ENCODE data around the gene RASSF8.

The RASSF8 gene

DNA sequence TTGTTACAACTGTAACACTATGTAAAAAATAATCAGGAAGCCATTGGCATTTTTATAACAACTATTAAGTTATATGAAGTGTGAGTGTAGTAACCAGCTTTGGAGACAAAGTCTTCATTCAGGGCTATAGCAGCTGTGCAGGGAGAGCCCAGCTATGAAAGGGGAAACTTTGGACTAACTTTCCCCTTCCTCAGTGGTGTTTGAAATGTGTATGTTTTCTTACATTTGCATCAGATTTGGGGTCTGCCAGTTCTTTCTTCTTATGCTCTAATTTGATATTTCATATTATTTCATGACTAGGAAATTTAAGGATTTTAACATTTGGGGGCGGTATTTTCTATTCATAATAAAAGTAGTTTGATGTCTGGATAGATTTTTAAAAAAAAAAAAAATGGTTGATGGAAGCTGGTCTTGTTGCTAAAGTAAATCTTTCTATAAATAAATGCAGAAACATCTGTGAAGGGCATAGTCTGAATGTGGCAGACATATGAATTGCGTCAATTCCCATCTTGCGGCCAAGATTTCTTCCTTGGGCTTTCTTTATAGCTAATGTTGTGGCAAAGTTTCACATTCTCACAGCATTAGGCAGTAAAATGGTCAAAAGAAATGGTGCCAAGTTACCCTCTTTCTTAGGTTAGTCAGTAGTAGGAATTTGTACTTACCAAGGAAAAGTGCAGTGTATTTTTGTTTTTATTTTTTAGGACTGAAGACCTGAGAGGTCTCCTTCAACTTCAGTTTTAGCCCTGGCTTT lies 35.6 kb downstream of the RASSF8 start:
- no peak for DNase-seq

- no peak for DNase-seq
Observed at GRCh38 chr12:25994901-25995625, 36.6 kb downstream of the RASSF8 start.

- DNase-seq: no peak
Observed at GRCh38 chr12:25995906-25996305, 37.4 kb downstream of the RASSF8 start.

DNA sequence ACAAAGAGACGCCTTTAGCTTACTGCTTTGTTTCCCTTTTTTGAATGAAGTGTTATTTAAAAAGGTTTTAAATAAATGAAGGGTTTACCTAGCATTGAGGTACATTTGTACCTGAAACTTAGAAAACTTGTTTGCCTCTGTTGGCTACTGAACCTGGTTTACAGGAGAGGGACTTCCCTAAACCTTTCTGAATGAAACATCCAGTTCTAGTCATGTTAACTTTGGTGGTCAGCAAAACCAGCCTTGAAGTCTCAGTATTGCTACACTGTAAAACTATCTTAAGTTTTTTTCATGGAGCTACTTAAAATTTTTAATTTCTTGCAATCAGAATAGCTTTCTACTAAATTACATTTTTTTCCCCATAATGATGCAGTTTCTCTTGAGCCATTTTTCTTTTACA lies 38.2 kb downstream of the RASSF8 start:
- DNase-seq: no peak

DNA sequence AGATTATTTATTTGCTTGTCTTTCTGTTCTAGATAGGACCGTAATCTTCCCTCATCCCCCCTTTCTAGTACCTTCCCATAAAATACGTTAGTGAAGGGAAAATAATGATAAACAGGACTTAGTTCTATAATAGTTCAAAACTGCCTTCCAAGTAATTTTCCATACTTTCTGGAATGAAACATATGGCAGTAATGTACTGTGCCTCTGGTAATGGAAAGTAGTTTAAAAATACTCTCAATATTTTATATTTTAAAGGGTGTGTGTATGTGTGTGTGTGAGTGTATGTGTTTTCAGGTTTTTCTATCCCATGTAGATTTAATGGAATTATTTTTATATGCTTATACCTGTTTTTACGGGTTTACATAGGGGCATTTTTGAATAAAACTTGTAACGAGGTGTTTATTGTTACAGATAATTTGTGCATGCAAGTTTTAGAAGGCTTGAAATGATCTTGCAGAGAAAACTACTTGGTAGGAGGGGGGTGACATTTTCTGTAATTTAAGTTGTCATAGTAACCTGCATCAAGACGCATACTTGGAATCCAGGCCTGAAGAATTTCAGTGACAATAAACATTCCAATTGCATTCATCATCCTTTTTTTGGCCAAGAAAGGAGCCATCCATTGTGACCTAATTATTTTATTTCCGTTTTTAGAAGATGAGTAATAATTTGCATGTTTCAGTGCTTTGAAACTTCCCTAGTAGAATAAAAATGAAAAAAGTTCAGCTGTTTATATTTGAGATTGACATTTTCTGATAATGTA lies 38.9 kb downstream of the RASSF8 start:
- no peak for DNase-seq

- no peak for DNase-seq
Observed at GRCh38 chr12:26000898-26001297, 42.4 kb downstream of the RASSF8 start.

- DNase-seq: no peak
Observed at GRCh38 chr12:26001530-26001929, 43.0 kb downstream of the RASSF8 start.

DNA sequence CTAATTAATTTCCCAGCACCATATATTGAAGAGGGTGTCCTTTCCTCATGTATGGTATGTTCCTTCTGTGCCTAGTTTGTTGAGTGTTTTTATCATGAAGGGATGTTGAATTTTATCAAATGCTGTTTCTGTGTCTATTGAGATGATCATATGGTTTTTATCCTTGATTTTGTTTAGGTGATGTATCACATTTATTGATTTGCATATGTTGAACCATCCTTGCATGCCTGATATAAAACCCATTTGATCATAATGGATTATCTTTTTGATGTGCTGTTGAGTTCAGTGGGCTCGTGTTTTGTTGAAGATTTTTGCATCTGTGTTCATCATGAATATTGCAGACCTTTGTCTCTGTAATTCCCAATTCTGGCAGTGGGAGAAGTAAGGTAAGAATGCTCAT lies 44.6 kb downstream of the RASSF8 start:
- no peak for DNase-seq

- no peak for DNase-seq
Observed at GRCh38 chr12:26007566-26007965, 49.1 kb downstream of the RASSF8 start.

DNA sequence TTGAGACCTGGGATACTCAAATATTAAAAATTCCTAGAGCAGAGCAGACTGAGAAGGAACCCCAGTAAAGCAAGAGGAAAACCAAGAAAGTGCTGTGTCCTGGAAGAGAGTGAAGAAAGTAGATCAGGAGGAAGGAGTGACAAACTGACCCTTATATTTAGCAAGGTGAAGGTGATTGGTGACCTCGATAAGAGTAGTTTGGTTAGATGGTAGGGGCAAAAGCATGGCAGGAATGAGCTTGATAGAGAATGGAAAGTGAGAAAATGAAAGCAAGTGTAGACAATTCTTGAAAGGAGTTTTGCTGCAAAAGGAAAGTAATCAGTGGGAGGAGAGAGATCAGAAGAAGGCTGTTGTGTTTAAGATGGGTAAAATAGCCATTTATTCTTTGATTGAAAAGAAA lies 51.1 kb downstream of the RASSF8 start:
- DNase-seq: no peak

DNA sequence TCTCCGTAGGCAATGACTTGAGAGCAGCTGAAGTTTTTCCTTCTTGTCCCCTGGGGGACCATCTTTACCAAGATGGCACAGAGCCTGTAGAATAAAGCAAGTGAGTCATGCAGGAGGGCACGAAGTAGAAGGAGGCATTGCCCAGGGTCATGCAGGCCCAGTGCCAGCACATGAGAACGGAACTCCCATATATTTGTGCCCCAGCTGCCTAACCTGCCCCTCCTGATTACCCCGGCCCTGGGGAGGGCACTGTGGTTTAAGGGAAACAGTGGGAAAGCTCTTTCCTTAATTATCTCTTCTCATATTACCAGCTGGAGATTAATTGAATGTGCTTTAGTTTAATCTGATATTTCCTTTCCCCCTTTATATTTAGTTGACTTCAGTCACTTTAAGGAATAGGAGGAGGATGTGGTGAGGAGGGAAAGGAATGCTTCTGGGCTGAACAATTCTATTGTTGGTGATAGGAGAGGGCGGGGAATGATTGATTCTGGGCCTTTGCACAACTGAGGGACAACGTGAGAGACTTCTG lies 51.9 kb downstream of the RASSF8 start:
- peak; percentile 90 for DNase-seq

GRCh38 chr12:26011099-26011498 lies 52.6 kb downstream of the RASSF8 start:
- no peak for DNase-seq

DNA sequence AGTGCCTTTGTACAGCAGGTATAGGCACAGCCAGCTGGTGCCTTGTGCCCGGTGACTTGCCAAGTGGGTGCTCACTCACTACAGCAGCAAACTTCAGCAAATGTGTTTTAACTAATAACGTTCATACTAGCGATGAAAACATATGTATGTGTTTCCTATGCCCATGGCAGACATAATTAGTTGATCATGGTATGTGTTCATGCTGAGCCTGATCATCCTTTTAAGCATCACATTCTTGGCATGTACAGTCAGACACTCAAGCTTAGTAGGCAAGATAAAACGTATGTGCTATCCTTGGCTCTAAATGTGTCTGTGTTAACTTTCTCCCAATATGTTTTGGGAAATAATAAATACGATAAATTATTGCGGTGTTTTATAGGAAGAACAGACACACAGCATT lies 55.6 kb downstream of the RASSF8 start:
- no peak for DNase-seq

- DNase-seq: no peak
Observed at GRCh38 chr12:26016516-26016915, 58.0 kb downstream of the RASSF8 start.

DNA sequence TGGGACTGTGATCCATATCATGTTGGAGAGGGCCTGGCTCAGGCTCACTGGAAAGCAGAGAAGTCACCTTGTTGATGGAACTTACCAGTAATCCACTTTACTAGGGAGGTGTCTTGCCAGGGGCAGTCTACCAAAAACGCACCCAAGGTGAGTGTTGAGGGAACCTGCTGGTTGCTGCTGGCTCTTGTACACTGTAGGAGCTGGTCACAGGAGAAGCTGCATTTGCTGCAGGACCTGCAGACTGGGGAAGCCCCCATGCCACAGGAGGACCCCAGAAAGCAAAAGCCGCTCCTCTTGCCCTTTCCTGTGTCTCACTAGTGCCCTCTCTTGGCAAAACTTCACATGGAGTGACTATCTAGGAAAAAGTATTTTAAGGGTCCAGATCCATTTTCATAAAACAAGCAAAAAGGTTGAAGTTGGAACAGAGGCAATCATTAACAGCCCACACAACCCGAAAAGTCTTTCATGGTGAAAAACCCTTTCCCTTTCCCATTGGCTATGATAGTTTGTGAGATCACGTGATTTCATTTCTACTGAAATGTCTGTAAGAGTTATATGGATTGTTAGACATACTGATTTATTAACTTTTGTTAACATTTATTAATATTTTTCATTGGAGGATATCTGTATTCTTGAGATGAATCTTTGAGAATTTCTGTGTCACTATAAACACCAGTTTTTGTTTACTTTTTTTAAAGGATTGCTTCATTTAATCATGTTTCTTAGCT lies 59.2 kb downstream of the RASSF8 start:
- no peak for DNase-seq

DNA sequence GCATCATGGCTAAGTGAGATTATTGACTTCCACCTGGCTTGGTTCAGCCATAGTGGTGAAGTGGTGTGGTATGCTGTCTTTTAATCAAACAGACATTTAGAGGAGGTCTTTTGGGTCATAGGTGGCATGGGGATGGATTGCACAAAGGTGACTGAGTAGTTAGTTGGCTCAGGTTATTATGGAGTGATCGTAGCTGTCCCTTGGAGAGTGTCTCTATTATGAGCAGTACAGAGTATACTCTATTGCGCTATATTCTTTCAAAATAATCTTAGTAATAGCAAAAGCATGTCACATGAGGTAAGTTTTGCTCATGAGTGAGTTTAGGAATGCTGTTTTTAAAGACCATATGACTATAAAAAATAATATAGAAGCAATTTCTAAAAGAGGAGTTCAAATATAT lies 60.4 kb downstream of the RASSF8 start:
- DNase-seq: no peak

- no peak for DNase-seq
Observed at GRCh38 chr12:26021534-26021933, 63.1 kb downstream of the RASSF8 start.

DNA sequence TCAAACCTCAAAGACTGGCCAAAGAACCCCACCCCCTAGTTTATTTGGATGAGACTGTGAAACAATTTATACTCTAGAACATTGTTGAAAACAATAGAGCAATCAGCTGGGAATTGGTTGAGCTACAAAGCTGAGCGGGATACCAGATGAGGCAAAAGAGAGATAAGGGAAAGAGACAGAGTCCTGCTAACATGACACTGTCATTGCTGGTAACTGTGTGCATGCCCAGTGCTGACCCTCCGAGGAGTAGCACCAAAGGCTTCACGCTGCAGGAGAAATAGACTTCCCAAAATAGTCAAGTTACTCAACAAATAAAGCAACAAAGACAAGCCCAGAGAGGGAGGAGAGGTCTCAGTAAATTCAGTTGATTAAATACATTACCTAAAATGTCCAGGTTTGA lies 63.6 kb downstream of the RASSF8 start:
- no peak for DNase-seq

GRCh38 chr12:26026713-26027112 lies 68.2 kb downstream of the RASSF8 start:
- DNase-seq: no peak

- no peak for DNase-seq
Observed at GRCh38 chr12:26027401-26027800, 68.9 kb downstream of the RASSF8 start.

GRCh38 chr12:26028953-26029735 lies 70.7 kb downstream of the RASSF8 start:
- DNase-seq: no peak

- DNase-seq: no peak
Observed at GRCh38 chr12:26029736-26030022, 71.2 kb downstream of the RASSF8 start.

Measured in T1000 (cell line).